GM18517 (cell line): ENCODE data around the gene ZNF726.
"Not testable (repeated sequence)": the region's sequence is repeated elsewhere in the genome, so short reads cannot be mapped to it uniquely, and the experiment has no call there.

Source experiments
- ATAC-seq: cut with Tn5 transposase; IDR thresholded peaks from one replicate; pipeline ENCODE4 v1.9.1; 2021; ENCODE audit warnings: mild to moderate bottlenecking, moderate library complexity; ENCODE audit not compliant: unreplicated experiment

Gene ZNF726

GRCh38 chr19:23937031-23937430 lies 22.3 kb downstream of the ZNF726 start:
- ATAC-seq: not testable (repeated sequence)

DNA sequence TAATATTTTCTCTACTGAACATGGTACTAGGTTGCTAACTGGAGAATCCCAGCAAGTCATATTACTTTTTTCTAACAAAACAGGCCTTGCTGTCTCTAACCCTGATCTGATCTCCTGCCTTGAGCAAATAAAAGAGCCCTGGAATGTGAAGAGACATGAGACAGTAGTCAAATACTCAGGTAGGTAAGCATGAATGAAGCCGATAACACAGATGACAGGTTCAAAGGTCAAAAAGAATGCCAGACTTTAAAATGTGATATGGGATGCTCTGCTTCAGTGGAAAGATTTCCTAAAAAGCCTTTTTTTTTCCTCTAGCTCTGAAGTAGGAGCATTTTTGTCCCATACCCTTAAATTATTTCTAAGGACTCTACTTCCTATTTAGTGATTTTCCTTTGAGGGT lies 28.7 kb downstream of the ZNF726 start:
- no peak for ATAC-seq

DNA sequence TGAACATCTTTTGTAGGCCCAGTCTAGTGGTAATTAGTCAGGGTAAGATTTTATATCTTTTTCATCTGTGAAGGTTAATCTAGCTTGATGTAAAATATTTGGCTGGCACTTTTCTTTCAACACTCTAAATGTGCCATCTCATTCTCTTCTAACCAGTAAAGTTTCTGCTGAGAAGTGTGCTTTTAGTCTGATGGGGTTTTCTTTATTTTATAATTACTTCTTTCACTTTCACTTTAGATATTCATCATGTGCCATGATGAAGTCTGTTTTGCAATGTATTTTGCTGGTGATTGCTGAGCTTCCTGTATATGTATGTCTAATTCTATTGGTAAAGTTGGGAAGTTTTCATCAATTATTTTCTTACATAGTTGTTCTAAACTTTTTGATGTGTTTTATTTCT lies 31.9 kb downstream of the ZNF726 start:
- ATAC-seq: no peak

DNA sequence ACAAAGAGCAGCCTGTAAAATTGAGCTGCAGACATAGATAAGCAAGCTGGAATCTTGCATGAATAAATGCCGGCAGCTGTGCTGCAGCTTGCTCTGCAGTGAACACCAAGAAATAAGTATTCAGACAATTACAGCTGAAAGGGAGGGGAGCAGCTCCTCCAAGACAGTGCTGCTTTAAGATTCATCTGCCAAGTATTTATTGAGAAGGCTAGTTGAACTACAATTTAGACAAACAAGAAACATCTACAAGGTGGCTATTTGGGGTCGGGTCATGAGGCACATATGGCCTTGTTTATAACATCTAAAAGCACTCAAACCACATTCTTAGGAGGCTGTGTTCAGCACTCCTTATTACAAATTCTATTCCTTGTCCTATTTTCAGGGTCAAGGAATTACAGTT lies 34.9 kb downstream of the ZNF726 start:
- no peak for ATAC-seq

DNA sequence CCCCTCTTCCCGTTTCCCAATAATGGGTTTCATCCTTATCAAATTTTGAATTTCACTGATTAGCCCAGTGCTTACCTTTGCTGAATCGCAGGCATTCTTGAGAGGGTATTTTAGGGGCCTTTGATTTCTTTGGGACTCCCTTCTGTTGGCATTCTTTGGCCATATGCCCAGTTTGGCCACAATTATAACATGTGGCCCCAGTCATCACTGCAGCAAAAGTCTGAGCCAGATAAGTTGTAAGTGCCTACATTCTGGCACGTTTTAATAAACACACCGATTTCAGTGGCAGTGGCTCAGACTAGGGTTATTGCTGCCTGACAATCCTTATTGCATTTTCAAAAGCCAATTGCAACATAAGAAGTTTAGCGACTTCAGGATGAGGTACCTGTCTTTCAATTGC lies 41.4 kb downstream of the ZNF726 start:
- no peak for ATAC-seq

- ATAC-seq: no peak
These were observed 43.1 kb downstream of the ZNF726 start for GRCh38 chr19:23957660-23958281.

GRCh38 chr19:23963396-23963795 lies 48.7 kb downstream of the ZNF726 start:
- ATAC-seq: not testable (repeated sequence)

DNA sequence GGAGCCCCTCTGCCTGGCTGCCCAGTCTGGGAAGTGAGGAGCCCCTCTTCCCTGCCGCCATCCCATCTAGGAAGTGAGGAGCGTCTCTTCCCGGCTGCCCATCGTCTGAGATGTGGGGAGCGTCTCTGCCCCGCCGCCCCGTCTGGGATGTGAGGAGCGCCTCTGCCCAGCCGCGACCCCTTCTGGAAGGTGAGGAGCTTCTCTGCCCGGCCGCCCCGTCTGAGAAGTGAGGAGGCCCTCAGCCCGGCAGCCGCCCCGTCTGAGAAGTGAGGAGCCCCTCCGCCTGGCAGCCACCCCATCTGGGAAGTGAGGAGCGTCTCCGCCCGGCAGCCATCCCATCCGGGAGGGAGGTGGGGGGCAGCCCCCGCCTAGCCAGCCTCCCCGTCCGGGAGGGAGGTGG lies 49.2 kb downstream of the ZNF726 start:
- ATAC-seq: not testable (repeated sequence)

- not testable (repeated sequence) for ATAC-seq
These were observed 49.6 kb downstream of the ZNF726 start for GRCh38 chr19:23964334-23964733.

- no peak for ATAC-seq
These were observed 54.9 kb downstream of the ZNF726 start for GRCh38 chr19:23969630-23970029.

DNA sequence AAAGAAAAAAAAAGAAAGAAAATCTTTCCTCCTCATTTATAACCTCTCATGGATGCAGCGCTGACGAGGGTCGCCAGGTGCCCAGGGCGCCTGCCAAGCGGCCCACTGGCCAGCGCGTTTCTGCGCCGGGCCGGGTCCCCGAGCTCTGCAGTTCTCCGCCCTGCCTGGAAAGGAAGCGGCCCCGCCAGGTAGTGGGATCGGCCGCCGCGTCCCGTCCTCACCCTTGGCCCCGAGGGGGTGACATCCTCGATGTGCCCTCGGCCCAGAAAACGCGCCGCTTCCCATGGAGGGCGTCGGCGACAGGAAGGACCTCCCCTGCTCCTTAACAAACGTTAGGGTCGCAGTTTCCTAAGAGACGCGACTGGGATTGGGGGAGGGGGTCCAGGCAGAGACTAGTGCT lies 56.9 kb downstream of the ZNF726 start:
- no peak for ATAC-seq

DNA sequence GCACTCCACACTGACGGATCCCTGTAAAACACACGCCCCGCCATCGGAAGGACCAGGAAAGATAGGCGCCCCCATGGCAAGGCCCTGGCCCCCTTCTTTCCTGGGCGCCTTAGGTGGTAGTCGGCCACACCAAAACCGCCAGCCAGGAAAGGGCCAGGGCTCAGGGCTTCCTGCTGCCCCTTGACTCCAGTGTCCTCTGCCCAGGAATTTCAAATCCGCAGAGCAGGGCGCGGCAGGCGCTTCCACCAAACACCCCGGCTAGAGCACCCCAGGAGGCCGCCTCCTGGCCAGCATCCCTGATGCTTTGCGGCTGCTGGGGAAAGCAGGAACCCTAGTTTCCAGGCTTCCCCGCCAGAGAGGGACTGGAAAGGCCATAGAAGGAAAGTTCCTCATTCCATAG lies 57.5 kb downstream of the ZNF726 start:
- no peak for ATAC-seq

GRCh38 chr19:23974941-23975340 lies 60.3 kb downstream of the ZNF726 start:
- ATAC-seq: no peak

DNA sequence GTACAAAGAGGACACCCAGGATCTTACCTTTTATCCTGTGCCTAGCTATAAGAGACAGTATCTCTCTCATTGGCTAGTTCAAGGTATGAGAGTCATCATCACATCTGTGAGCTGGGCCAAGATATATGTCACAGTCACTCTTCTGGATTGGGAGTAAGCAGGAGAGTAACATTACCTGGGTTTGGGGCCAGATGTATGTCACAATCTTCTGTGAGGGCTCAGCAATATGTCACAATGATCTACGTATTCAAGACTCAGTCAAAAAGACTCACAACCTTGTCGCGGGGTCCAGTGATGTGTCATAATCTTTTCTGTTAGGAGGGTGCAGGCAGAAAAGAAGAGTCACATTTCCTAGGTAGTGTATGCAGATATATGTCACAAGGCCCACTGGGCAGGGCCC lies 61.9 kb downstream of the ZNF726 start:
- ATAC-seq: not testable (repeated sequence)

- not testable (repeated sequence) for ATAC-seq
These were observed 62.6 kb downstream of the ZNF726 start for GRCh38 chr19:23977256-23977655.

GRCh38 chr19:23978068-23978467 lies 63.4 kb downstream of the ZNF726 start:
- ATAC-seq: no peak

DNA sequence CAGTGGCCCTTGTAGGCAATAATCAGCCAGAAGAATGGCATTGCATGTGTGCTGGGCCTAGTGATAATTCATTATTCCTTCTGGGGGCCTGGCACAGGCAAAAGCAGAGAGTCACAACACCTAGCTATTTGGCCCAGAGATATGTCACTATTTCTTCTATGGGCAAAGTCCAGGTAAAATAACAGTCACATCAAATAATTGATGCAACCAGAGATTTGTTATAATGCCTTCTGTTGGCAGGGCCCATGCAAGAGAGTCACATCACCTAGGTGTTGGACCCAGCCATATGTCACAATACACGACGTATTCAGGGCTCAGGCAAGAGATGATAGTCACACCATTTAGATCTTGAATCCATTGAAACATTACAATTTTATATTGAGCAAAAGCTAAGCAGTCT lies 66.1 kb downstream of the ZNF726 start:
- no peak for ATAC-seq

DNA sequence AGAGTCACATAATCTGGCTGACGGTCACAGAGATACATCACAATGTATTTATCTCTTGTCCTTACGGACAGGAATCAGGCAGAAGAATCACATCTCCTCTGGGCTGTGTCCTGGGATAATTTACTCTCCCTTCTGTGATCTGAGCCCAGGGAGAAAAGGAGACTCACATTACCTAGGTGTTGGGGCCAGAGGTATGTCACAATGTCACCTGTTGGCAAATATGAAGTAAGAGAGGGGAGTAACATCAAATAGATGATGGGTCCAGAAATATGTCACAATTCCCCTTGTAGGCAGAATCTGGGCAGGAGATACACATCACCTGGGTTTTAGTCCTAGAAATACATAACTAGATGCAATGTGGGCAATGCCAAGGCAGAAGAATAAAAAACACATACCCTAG lies 67.2 kb downstream of the ZNF726 start:
- ATAC-seq: no peak

DNA sequence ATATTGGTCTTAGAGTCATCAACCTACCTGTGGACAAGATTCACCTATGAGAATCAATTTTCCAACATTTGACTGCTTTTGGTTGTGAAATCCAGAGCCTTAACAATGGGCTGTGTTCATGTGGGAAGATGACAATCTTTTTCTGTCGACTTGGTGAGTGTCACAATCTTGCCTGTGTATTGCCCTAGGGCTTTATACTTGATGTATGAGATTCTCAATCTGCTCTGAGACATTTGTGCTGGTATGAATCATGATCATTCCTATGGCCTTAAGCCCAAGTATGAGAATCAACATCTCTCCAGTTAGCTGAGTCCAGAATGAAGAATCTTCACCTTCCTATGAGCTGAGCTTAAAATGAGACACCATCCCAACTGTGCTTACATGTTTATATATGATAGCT lies 68.7 kb downstream of the ZNF726 start:
- ATAC-seq: no peak
